Common myeloid progenitor, CD34-positive (primary cell): ENCODE measurements around the gene ASAP2.

Experiments used
- CTCF ChIA-PET: fragments of 350-600 bp; sonication (Branson Sonifier 250); formaldehyde crosslinking; loops from one replicate; lab custom pipeline; 2021; ENCODE audit warnings: antibody characterized with exemption; lab: Charles Lee
- POLR2A ChIA-PET: fragments of 350-600 bp; sonication (Branson Sonifier 250); formaldehyde crosslinking; loops from one replicate; lab custom pipeline; 2021; ENCODE audit warnings: antibody characterized with exemption; lab: Charles Lee
- DNase-seq, 3 donors: peaks; one replicate each; pipeline versions ENCODE4 v3.0.0 to v3.0.0-alpha.2; 2013
- H3K27ac ChIP-seq, 2 experiments: 1 replicate in 1 of 2; 2 replicates in 1 of 2; pipeline ENCODE4 v1.7.0; 2013; ENCODE audit warnings: inconsistent platforms in 2 of 2, low read length in 2 of 2, mild to moderate bottlenecking in 2 of 2, low read depth in 1 of 2, moderate library complexity in 1 of 2; ENCODE audit not compliant: severe bottlenecking in 2 of 2, insufficient read depth in 1 of 2, poor library complexity in 1 of 2
- H3K27me3 ChIP-seq, 5 experiments: replicated peaks in 2 of 5; 1 replicate in 3 of 5; 2 replicates in 2 of 5; pipeline versions ENCODE4 v1.6.1 to v1.7.0; 2013; ENCODE audit warnings: low read length in 4 of 5, mild to moderate bottlenecking in 2 of 5, moderate library complexity in 2 of 5, inconsistent platforms in 1 of 5; ENCODE audit not compliant: insufficient read depth in 5 of 5, control insufficient read depth in 4 of 5
- H3K36me3 ChIP-seq, 4 experiments: 1 replicate in 2 of 4; 2 replicates in 2 of 4; pipeline versions ENCODE4 v1.6.1 to v1.7.0; 2013; ENCODE audit warnings: low read length in 3 of 4, control low read depth in 1 of 4, mild to moderate bottlenecking in 1 of 4; ENCODE audit not compliant: control insufficient read depth in 4 of 4, insufficient read depth in 4 of 4
- H3K4me1 ChIP-seq, 4 experiments: 1 replicate in 3 of 4; 2 replicates in 1 of 4; pipeline versions ENCODE4 v1.6.1 to v1.7.1; 2013; ENCODE audit warnings: low read length in 3 of 4, mild to moderate bottlenecking in 3 of 4, control low read depth in 1 of 4, inconsistent platforms in 1 of 4, moderate library complexity in 1 of 4; ENCODE audit not compliant: control insufficient read depth in 4 of 4, insufficient read depth in 4 of 4; ENCODE audit errors: control extremely low read depth in 1 of 4
- H3K4me3 ChIP-seq, 7 experiments: 1 replicate in 4 of 7; 2 replicates in 3 of 7; pipeline versions ENCODE4 v1.5.1 to v1.7.0; 2013; ENCODE audit warnings: mild to moderate bottlenecking in 7 of 7, low read length in 6 of 7, moderate library complexity in 6 of 7, inconsistent platforms in 2 of 7, low read depth in 2 of 7, control low read depth in 1 of 7; ENCODE audit not compliant: insufficient read depth in 4 of 7, control insufficient read depth in 1 of 7; ENCODE audit errors: extremely low read depth in 1 of 7
- H3K9me3 ChIP-seq, 5 experiments: 1 replicate in 4 of 5; 2 replicates in 1 of 5; pipeline versions ENCODE4 v1.6.1 to v1.7.1; 2013; ENCODE audit warnings: low read length in 4 of 5, mild to moderate bottlenecking in 2 of 5, inconsistent platforms in 1 of 5, low read depth in 1 of 5, moderate library complexity in 1 of 5; ENCODE audit not compliant: control insufficient read depth in 4 of 5, insufficient read depth in 2 of 5; ENCODE audit errors: control extremely low read depth in 1 of 5
- WGBS: methylation state at CpG from one replicate; pipeline ENCODE4 v1.1.5; 2013; ENCODE audit not compliant: insufficient coverage; 5-methylcytosine and 5-hydroxymethylcytosine counted together

Gene ASAP2

DNA sequence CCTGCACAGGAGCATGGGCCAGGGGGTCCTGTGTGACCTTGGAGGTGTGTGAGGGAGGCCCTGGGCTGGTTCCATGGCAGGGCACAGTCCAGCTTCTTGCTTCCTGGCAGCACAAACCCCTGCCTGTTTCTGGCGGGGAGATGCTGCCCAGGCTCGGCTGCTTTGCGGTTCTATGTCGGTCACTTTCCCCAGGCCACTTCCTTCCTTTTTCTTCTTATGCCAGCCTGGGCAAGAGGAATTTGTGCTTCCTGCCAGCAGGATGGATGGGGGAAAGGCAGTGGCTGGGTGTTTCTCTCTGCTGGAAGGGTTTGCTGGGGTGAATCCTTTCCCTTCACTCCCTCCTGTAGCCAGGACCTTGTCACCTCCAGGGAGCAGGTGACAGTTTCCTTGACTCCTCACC is 24.3 kb downstream of the ASAP2 start:
- CTCF ChIA-PET: interaction anchor here (1.2 to 1.7 kb wide), 2 partner anchors 17 to 24 kb away, joined by 3 to 4 read pairs; partner anchors contain the start of gene ASAP2
- no peaks in the 10 kb centered on the region for H3K27me3 ChIP-seq
- WGBS: no CpG with 5 or more reads among the region's 4 CpGs
- H3K36me3 ChIP-seq: no peaks in the 10 kb centered on the region
- H3K4me1 ChIP-seq: peaks cover 0 to 33% (median 22%) of the 10 kb centered on the region in 4 experiments
- no peak overlapping the region for H3K27ac ChIP-seq
- H3K4me3 ChIP-seq: peak overlapping the region in 1 of 7 experiments; percentile 10
- POLR2A ChIA-PET: interaction anchor here (1.1 kb wide), 1 partner anchor 56 kb away, joined by 5 read pairs; no protein-coding TSS in a partner anchor
- DNase-seq: peak in 2 of 3 donors; percentile 38 to 40
- no peaks in the 10 kb centered on the region for H3K9me3 ChIP-seq

DNA sequence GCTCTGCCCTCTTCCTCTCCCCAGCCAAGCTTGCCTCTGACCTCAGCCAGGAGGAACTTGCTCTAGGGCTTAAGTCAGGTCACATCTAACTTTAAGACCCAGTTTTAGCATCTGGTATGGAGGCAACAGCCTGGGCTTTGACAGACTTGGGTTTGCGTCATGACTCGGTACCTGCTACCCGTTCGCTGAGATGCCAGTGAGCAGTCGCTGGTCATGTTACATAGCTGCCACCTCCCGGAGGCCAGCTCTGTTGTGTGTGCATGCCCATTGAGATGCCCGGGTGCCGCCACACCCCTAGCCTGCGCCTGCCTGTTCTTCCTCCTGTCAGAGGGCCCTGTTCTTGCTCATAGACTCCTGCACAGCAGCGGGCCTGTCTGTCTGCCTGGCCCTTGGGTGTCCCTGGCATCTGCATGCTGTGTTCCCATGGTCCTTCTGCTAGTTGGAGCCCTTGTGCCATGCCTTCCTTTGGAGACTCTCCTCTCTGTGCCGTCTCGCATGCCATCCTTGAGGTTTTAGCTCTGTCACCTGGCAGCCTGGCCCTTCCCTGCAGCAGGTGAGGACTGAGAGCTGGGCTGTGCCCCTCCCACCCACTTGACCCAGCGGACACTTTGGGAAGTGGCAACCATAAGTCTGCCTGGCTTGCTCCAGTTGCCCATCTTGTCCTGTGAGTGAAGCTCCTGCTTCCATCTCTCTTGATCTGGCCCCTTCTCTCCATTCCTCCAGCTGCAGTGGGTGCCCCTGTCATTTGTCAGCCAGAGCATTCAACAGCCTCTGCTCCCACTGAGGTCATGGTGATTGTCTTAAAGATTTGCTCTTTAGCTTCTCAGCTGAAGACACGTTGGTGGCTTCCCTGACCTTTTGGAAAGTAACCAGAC is 24.9 kb downstream of the ASAP2 start:
- POLR2A ChIA-PET: interaction anchor here (1.1 kb wide), 1 partner anchor 56 kb away, joined by 5 read pairs; no protein-coding TSS in a partner anchor
- Histone ChIP-seq H3K27me3 (no peaks in the 10 kb centered on the region), H3K9me3 (no peaks in the 10 kb centered on the region), H3K4me1 (peaks cover 0 to 33% (median 22%) of the 10 kb centered on the region in 4 experiments), H3K4me3 (peak overlapping the region in 1 of 7 experiments; percentile 14), H3K36me3 (no peaks in the 10 kb centered on the region), H3K27ac (no peak overlapping the region)
- DNase-seq: peak in 2 of 3 donors; percentile 19 to 26
- 97% methylated on average over 14 of the region's 14 CpGs for WGBS
- CTCF ChIA-PET: interaction anchor here (1.1 to 1.7 kb wide), 3 partner anchors 17 to 101 kb away, joined by 3 to 4 read pairs (median 3); partner anchors contain the start of gene ASAP2

DNA sequence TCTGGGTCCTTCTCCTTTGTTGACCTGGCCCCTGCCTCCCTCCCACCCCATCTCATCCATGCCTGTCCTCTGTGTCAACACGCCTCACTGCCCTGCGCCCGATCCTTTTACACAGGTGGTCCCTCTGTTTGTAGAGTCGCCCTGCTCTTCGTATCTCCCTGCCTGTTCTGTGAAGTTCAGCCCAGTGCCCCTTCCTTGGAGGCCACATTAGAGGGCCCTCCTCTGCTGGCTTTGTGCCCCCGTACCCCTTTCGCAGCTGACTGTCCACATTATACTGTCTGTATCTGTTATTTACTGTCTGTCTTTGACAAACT is 25.5 kb downstream of the ASAP2 start:
- POLR2A ChIA-PET: no interaction called here
- Histone ChIP-seq H3K27ac (no peak overlapping the region), H3K36me3 (no peaks in the 10 kb centered on the region)

DNA sequence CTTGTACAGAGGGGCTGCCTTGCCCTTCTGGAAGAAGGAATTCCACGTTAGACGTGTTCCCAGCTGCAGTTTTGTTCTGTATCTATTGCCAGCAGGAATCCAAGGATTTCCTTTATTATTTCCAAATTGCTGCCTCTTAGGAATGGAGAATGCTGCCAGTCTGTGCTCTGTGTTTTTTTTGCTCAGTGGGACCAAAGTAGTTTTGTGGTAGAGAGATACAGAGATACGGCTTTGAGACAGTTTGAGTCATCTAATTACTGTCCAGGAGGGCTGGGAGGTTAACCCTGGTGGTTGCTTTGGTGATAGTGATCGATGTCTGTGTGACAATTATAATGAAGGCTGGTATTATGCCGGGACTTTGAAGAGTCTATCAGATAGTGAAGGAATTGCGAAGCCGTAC is 26.3 kb downstream of the ASAP2 start:
- CTCF ChIA-PET: interaction anchor here (1.7 kb wide), 1 partner anchor 26 kb away, joined by 4 read pairs; the partner anchor contains the start of gene ASAP2
- Histone ChIP-seq H3K4me3 (no peak overlapping the region), H3K27me3 (no peaks in the 10 kb centered on the region), H3K4me1 (peaks cover 0 to 29% (median 21%) of the 10 kb centered on the region in 4 experiments), H3K9me3 (no peaks in the 10 kb centered on the region), H3K36me3 (no peaks in the 10 kb centered on the region), H3K27ac (no peak overlapping the region)
- DNase-seq: no peak
- 98% methylated on average over 6 of the region's 7 CpGs for WGBS
- POLR2A ChIA-PET: no interaction called here

More for the DNA sequence above, 25.5 kb downstream of the ASAP2 start:
- H3K9me3 ChIP-seq: no peaks in the 10 kb centered on the region
- WGBS: 97% methylated on average over 7 of the region's 7 CpGs
- no peak for DNase-seq
- no peak overlapping the region for H3K4me3 ChIP-seq
- H3K4me1 ChIP-seq: peaks cover 0 to 30% (median 21%) of the 10 kb centered on the region in 4 experiments
- CTCF ChIA-PET: interaction anchor here (1.1 to 1.7 kb wide), 2 partner anchors 26 to 101 kb away, joined by 3 to 4 read pairs; partner anchors contain the start of gene ASAP2
- H3K27me3 ChIP-seq: no peaks in the 10 kb centered on the region

DNA sequence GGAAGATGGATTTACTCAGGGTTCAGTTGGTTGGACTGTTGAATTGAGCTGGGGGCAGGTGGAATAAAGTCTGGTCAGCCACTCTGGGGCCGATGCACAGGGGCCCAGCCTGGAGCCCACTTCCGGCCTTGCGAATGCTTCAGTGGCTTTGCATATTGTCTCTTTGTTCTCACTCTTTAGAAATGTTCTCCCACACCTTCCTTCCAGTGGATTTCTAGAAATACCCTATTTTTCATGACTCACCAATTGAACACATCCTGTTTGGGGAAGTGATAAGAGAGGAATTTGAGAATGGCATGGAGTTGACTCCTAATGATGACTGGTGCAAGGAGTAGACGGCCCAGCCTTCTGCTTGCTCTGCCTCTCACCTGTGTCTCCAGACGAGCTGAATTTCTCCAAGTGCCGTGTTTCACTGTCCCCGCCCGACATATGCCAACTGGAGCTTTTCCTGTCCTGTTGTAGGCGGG is 28.1 kb downstream of the ASAP2 start:
- Histone ChIP-seq H3K4me3 (no peak overlapping the region), H3K9me3 (no peaks in the 10 kb centered on the region), H3K36me3 (no peaks in the 10 kb centered on the region), H3K27me3 (no peaks in the 10 kb centered on the region), H3K27ac (no peak overlapping the region), H3K4me1 (peaks cover 0 to 29% (median 21%) of the 10 kb centered on the region in 4 experiments)
- POLR2A ChIA-PET: no interaction called here
- WGBS: 90% methylated on average over 8 of the region's 9 CpGs
- CTCF ChIA-PET: interaction anchor here (0.8 kb wide), 1 partner anchor 101 kb away, joined by 3 read pairs; no protein-coding TSS in a partner anchor
- DNase-seq: peak in 2 of 3 donors; percentile 7 to 28

DNA sequence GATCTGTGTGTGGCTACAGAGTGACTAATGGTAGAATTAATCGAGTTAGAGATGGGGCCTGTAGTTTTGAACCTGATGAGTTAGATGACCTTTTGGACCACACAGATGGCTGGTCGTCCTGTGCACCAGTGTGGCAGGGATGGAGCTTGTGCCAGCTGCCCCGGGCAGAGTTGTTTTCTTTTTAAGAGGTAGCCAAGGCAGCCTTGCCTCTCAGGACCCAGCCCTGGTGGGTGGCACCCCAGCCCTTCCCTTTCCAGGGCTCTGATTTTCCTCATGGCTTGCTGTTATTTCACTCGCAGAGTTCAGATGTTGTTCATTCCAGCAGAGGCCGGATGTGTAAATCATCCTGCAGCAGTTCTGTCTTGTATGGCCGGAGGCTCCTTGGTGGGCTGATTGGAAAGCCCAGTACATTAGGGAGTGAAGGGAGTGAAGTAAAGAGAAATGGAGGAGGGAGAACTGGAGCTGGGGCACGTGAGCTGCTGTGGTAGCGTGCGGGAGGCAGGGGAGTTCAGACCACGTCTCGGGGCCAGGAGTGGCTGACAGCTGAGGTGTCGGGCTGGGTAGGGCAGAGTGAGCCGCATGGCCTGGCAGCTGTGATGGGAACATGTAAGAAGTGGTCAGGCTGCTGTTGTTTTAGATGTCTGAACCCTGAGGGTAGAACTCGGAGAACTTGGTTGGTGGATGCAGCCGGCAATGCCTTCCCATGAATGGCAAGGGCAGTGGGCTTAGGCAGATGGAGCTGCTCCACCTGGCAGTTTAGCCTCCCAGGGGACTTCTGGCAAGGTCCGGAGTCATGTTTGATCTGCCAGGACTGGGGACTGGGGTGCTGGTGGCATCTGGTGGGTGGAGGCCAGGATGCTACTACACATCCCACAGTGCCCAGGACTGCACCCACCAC is 28.8 kb downstream of the ASAP2 start:
- Histone ChIP-seq H3K27ac (no peak overlapping the region), H3K9me3 (no peaks in the 10 kb centered on the region), H3K4me3 (no peak overlapping the region), H3K36me3 (no peaks in the 10 kb centered on the region), H3K27me3 (no peaks in the 10 kb centered on the region), H3K4me1 (peaks cover 0 to 26% (median 21%) of the 10 kb centered on the region in 4 experiments)
- 93% methylated on average over 15 of the region's 16 CpGs for WGBS
- DNase-seq: no peak
- ChIA-PET POLR2A (no interaction called here), CTCF (no interaction called here)
